ENCODE measurements around the gene ATOX1. TPM values are rescaled to one million over a fixed set of nuclear protein-coding genes. Genes with fewer than 3 reads are reported as not detected.

ATOX1 gene
- total RNA-seq, 4 donors from 2014 or later: 2.6 to 99.7 (median 47.6) TPM

- Histone ChIP-seq H3K27me3 (no peaks in the 10 kb centered on the region), H3K4me3 (peak overlapping the region; percentile 64 to 95), H3K27ac (peak overlapping the region; percentile 89 to 97), H3K36me3 (no peaks in the 10 kb centered on the region), H3K9me3 (no peaks in the 10 kb centered on the region), H3K4me1 (peaks cover 0 to 9% of the 10 kb centered on the region in 2 donors)
- no peak for DNase-seq
- no peak for TF ChIP-seq CTCF (IDR thresholded peaks at IDR 0.05)
- no peak for TF ChIP-seq POLR2A (IDR thresholded peaks at IDR 0.05)
- intact Hi-C loops (cut with DNase I; ENCODE audit: low total_unique reads): no loop called here
Measured at GRCh38 chr5:151757233-151758140, 944 bp downstream of the ATOX1 start.

- intact Hi-C loops (cut with DNase I; ENCODE audit: low total_unique reads): no loop called here
- Histone ChIP-seq H3K4me1 (peaks cover 0 to 9% of the 10 kb centered on the region in 2 donors), H3K4me3 (no peak overlapping the region), H3K9me3 (no peaks in the 10 kb centered on the region), H3K36me3 (no peaks in the 10 kb centered on the region), H3K27me3 (no peaks in the 10 kb centered on the region), H3K27ac (no peak overlapping the region)
- TF ChIP-seq CTCF (IDR thresholded peaks at IDR 0.05) (no peak), POLR2A (IDR thresholded peaks at IDR 0.05) (no peak)
- no peak for DNase-seq
Measured at GRCh38 chr5:151755383-151755782, 3.0 kb downstream of the ATOX1 start.

DNA sequence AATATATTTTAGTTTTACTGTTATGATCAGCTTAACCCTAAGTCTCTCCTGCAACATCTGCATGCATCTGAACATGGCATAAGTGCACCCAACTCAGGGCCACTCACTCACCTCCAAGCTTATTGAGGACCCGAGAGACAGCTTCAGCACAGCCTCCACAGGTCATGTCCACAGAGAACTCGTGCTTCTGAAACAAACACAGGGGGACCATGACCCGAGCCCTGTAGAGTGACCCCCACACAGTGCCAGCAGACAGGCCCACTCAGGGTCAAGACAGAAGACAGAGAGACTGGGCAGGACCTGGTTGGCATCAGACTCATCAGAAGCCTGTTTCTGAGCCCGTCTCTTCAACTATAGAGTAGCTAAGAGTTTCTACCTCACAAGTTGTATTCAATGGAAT lies 6.8 kb downstream of the ATOX1 start:
- Histone ChIP-seq H3K4me1 (no peaks in the 10 kb centered on the region), H3K9me3 (no peaks in the 10 kb centered on the region), H3K4me3 (no peak overlapping the region), H3K36me3 (no peaks in the 10 kb centered on the region), H3K27ac (no peak overlapping the region), H3K27me3 (no peaks in the 10 kb centered on the region)
- TF ChIP-seq POLR2A (IDR thresholded peaks at IDR 0.05) (no peak), CTCF (IDR thresholded peaks at IDR 0.05) (no peak)
- intact Hi-C loops (cut with DNase I; ENCODE audit: low total_unique reads): no loop called here
- DNase-seq: no peak

DNA sequence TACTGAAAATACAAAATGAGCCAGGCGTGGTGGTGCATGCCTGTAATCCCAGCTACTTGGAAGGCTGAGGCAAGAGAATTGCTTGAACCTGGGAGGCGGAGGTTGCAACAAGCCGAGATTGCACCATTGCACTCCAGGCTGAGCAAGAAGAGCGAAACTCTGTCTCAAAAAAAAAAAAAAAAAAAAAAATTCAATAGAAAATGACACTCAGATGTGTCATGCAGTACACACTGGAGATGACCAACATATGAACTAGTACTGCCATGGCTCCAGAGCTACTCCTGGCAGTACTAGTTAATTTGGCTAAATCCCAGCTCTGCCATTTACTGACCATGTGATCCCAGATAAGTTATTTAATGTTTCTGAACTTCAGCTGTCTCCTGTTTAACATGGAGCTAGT lies 7.3 kb downstream of the ATOX1 start:
- no peak for DNase-seq
- H3K9me3 ChIP-seq: no peaks in the 10 kb centered on the region
- no peaks in the 10 kb centered on the region for H3K27me3 ChIP-seq
- H3K27ac ChIP-seq: no peak overlapping the region
- intact Hi-C loops (cut with DNase I; ENCODE audit: low total_unique reads): no loop called here
- no peaks in the 10 kb centered on the region for H3K4me1 ChIP-seq
- no peaks in the 10 kb centered on the region for H3K36me3 ChIP-seq
- TF ChIP-seq POLR2A (IDR thresholded peaks at IDR 0.05) (no peak), CTCF (IDR thresholded peaks at IDR 0.05) (no peak)
- no peak overlapping the region for H3K4me3 ChIP-seq

- Histone ChIP-seq H3K27ac (peak overlapping the region; percentile 28 to 37), H3K9me3 (no peaks in the 10 kb centered on the region), H3K27me3 (no peaks in the 10 kb centered on the region), H3K4me1 (no peaks in the 10 kb centered on the region), H3K4me3 (no peak overlapping the region), H3K36me3 (no peaks in the 10 kb centered on the region)
- DNase-seq: no peak
- intact Hi-C loops (cut with DNase I; ENCODE audit: low total_unique reads): no loop called here
- TF ChIP-seq CTCF (IDR thresholded peaks at IDR 0.05) (no peak), POLR2A (IDR thresholded peaks at IDR 0.05) (no peak)
Measured at GRCh38 chr5:151750121-151750520, 8.3 kb downstream of the ATOX1 start.
